ENCODE measurements around the gene PTGFR. TPM values are rescaled to one million over a fixed set of nuclear protein-coding genes. Genes with fewer than 3 reads are reported as not detected.

The PTGFR gene
- total RNA-seq, 1 donor from 2014 or later, result 3.0 TPM

DNA sequence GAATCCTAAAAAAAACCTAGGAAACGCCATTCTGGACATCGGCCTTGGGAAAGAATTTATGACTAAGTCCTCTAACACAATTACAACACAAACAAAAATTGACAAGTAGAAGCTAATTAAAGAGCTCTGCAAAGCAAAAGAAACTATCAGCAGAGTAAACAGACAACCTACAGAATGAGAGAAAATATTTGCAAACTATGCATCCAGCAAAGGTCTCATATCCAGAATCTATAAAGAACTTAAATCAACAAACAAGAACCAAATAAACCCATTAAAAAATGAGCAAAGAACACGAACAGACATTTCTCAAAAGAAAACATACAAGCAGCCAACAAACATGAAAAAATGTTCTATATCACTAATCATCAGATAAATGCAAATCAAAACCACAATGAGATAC, 58.6 kb downstream of the PTGFR start:
- Histone ChIP-seq H3K27me3 (no peaks in the 10 kb centered on the region), H3K9me3 (no peaks in the 10 kb centered on the region), H3K27ac (no peak overlapping the region), H3K4me1 (no peaks in the 10 kb centered on the region), H3K36me3 (no peaks in the 10 kb centered on the region), H3K4me3 (no peak overlapping the region)
- intact Hi-C loops (cut with DNase I), result no loop called here
- DNase-seq, result no peak
- no peak for ATAC-seq
- TF ChIP-seq CTCF (IDR thresholded peaks at IDR 0.05), result no peak

GRCh38 chr1:78549891-78550290, 59.1 kb downstream of the PTGFR start:
- no peak for DNase-seq
- ATAC-seq, result no peak
- intact Hi-C loops (cut with DNase I), result no loop called here

DNA sequence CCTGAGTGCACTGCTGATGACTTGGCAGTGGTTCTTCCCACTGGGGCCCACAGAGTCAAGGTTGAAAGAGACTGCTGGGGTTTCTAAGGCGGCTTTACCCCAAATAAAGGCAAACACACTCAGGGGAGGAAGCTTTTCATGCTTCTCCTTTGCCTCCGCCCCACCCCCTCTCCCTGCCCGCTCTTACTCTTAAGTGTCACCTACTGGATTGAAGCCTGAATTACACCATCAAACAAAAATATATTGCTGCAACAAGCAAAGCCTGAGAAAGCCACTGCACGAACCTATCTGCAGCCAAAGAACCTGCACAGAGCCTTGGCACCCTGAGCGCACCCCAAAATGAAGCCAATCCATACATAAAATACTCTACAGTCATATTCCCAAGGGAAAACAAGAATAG, 63.1 kb downstream of the PTGFR start:
- intact Hi-C loops (cut with DNase I), result no loop called here
- ATAC-seq (no peak), DNase-seq (no peak)
- Histone ChIP-seq H3K27ac (no peak overlapping the region), H3K36me3 (no peaks in the 10 kb centered on the region), H3K4me3 (no peak overlapping the region), H3K4me1 (no peaks in the 10 kb centered on the region), H3K9me3 (no peaks in the 10 kb centered on the region), H3K27me3 (no peaks in the 10 kb centered on the region)
- TF ChIP-seq CTCF (IDR thresholded peaks at IDR 0.05), result no peak

More at GRCh38 chr1:78549891-78550290, 59.1 kb downstream of the PTGFR start:
- Histone ChIP-seq H3K27ac (no peak overlapping the region), H3K27me3 (no peaks in the 10 kb centered on the region), H3K4me3 (no peak overlapping the region), H3K36me3 (no peaks in the 10 kb centered on the region), H3K9me3 (no peaks in the 10 kb centered on the region), H3K4me1 (no peaks in the 10 kb centered on the region)
- no peak for TF ChIP-seq CTCF (IDR thresholded peaks at IDR 0.05)

DNA sequence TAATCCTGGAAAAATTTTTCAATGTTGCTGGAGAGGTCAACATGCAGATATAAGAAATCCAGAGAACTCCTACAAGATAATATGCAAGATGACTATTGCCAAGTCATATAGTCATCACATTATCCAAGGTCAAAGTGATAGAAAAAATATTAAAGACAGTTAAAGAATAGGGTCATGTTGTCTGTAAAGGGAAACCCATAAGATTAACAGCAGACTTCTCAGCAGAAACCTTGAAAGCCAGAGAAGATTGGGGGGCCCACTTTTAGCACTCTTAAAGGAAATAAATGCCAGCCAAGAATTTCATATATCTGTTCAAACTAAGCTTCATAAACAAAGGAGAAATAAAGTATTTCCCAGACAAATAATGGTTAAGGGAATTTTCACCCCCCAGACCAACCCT, 64.1 kb downstream of the PTGFR start:
- Histone ChIP-seq H3K4me1 (no peaks in the 10 kb centered on the region), H3K27ac (no peak overlapping the region), H3K4me3 (no peak overlapping the region), H3K36me3 (no peaks in the 10 kb centered on the region), H3K9me3 (no peaks in the 10 kb centered on the region), H3K27me3 (no peaks in the 10 kb centered on the region)
- ATAC-seq (no peak), DNase-seq (no peak)
- intact Hi-C loops (cut with DNase I), result no loop called here
- TF ChIP-seq CTCF (IDR thresholded peaks at IDR 0.05), result no peak

DNA sequence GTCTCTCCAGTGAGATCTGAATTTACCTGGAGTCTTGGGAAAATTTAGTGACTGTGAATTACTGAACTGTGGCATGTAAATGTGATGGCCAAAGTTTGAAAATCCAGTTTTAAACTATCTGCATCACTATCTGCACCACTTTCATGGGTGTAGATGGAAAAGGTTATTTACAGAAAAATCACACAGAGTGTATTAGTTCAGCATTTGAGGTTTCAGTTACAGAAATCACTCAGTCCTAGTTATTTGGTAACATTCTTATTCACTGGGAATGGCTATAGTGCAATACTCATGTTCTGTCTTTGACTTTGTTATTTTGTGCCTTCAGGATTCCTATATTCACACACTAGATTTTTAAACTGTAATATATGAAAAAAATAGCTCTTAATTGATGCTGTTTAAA, 68.9 kb downstream of the PTGFR start:
- DNase-seq (no peak), ATAC-seq (no peak)
- no peak for TF ChIP-seq CTCF (IDR thresholded peaks at IDR 0.05)

DNA sequence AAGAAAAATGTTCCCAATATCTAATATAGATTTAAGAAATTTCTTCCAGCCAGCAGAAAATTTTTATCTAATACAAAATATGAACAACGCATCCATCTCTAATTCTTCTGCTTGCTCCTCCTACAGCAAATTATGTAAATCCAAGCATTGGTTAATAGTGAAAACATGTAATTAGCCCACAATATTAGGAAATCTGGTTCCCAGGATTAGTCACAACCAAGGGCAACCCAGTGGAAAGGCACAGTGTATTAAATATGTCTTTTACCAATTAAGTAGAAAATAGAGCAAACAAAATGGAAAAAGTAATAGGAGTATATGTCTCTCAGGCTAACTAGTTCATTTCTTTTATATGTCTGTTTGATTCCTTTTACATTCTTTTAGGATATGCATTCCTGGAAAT, 70.0 kb downstream of the PTGFR start:
- Histone ChIP-seq H3K27me3 (no peaks in the 10 kb centered on the region), H3K27ac (no peak overlapping the region), H3K4me1 (no peaks in the 10 kb centered on the region), H3K4me3 (no peak overlapping the region), H3K36me3 (no peaks in the 10 kb centered on the region), H3K9me3 (no peaks in the 10 kb centered on the region)
- ATAC-seq, result no peak
- no peak for TF ChIP-seq CTCF (IDR thresholded peaks at IDR 0.05)
- intact Hi-C loops (cut with DNase I), result no loop called here
- DNase-seq, result no peak

More for the DNA sequence above, 68.9 kb downstream of the PTGFR start:
- intact Hi-C loops (cut with DNase I), result no loop called here
- H3K4me1 ChIP-seq, result no peaks in the 10 kb centered on the region
- H3K27ac ChIP-seq, result no peak overlapping the region
- no peaks in the 10 kb centered on the region for H3K36me3 ChIP-seq
- H3K9me3 ChIP-seq, result no peaks in the 10 kb centered on the region
- H3K27me3 ChIP-seq, result no peaks in the 10 kb centered on the region
- H3K4me3 ChIP-seq, result no peak overlapping the region
